Activated CD8-positive, alpha-beta memory T cell treated with anti-CD3 and anti-CD28 coated beads, Interleukin-2, amount 10 ng/mL, durations not matched to agents 7 days and 5 days (primary cell): ENCODE results near the gene ZNF609. TPM values are rescaled to one million over a fixed set of nuclear protein-coding genes. Genes with fewer than 3 reads are reported as not detected.

Source experiments
- ATAC-seq: fragments of 150-1000 bp; cut with Tn5 transposase; one replicate; pipeline ENCODE4 v1.10.0; 2021; ENCODE audit warnings: moderate library complexity
- CTCF ChIA-PET: fragments of 350-600 bp; sonication (Branson Sonifier 250); formaldehyde crosslinking; loops from one replicate; lab custom pipeline; 2021; ENCODE audit warnings: antibody characterized with exemption; lab: Charles Lee
- DNase-seq: peaks from one replicate; pipeline ENCODE4 v3.0.0-alpha.2; 2020
- H3K27ac Mint-ChIP-seq: one replicate; pipeline ENCODE4 v1.8.0; 2021; ENCODE audit warnings: mild to moderate bottlenecking, mixed read lengths
- H3K27me3 Mint-ChIP-seq: one replicate; pipeline ENCODE4 v1.8.0; 2021; ENCODE audit warnings: mixed read lengths
- H3K36me3 Mint-ChIP-seq: one replicate; pipeline ENCODE4 v1.8.0; 2021; ENCODE audit warnings: mild to moderate bottlenecking, mixed read lengths
- H3K4me1 Mint-ChIP-seq: one replicate; pipeline ENCODE4 v1.8.0; 2021; ENCODE audit warnings: mixed read lengths
- H3K4me3 Mint-ChIP-seq: one replicate; pipeline ENCODE4 v1.8.0; 2021; ENCODE audit warnings: mild to moderate bottlenecking, moderate library complexity, mixed read lengths
- H3K9me3 Mint-ChIP-seq: one replicate; pipeline ENCODE4 v1.8.0; 2022; ENCODE audit warnings: low read depth, mixed read lengths
- total RNA-seq, 2 experiments: library from RNA; stranded (reverse); gene quantifications; one replicate each; pipeline ENCODE4 v1.2.3, GENCODE V29; 2021

The ZNF609 gene
- total RNA-seq, 2 experiments from 2014 or later, result 36.8 to 47.5 TPM

GRCh38 chr15:64717735-64718495 is 257.5 kb downstream of the ZNF609 start:
- H3K27ac Mint-ChIP-seq, result no peak overlapping the region
- no peaks in the 10 kb centered on the region for H3K27me3 Mint-ChIP-seq
- no peak overlapping the region for H3K4me3 Mint-ChIP-seq
- DNase-seq (no peak), ATAC-seq (no peak)
- H3K36me3 Mint-ChIP-seq, result no peaks in the 10 kb centered on the region
- CTCF ChIA-PET, result interaction anchor here (0.9 to 5.3 kb wide), 4 partner anchors 10 to 51 kb away, joined by 3 to 23 read pairs (median 3); no protein-coding TSS in a partner anchor
- no peaks in the 10 kb centered on the region for H3K4me1 Mint-ChIP-seq
- no peaks in the 10 kb centered on the region for H3K9me3 Mint-ChIP-seq

GRCh38 chr15:64720188-64720587 is 259.8 kb downstream of the ZNF609 start:
- ATAC-seq, result no peak
- no peak for DNase-seq
- CTCF ChIA-PET, result interaction anchor here (1.2 to 1.6 kb wide), 3 partner anchors 11 to 15 kb away, joined by 4 to 7 read pairs (median 4); no protein-coding TSS in a partner anchor
- Mint-ChIP-seq H3K4me3 (no peak overlapping the region), H3K27ac (no peak overlapping the region), H3K27me3 (no peaks in the 10 kb centered on the region), H3K4me1 (no peaks in the 10 kb centered on the region), H3K9me3 (no peaks in the 10 kb centered on the region), H3K36me3 (no peaks in the 10 kb centered on the region)

- H3K4me3 Mint-ChIP-seq, result no peak overlapping the region
- DNase-seq, result no peak
- H3K27ac Mint-ChIP-seq, result no peak overlapping the region
- no peak for ATAC-seq
- H3K9me3 Mint-ChIP-seq, result no peaks in the 10 kb centered on the region
- H3K36me3 Mint-ChIP-seq, result no peaks in the 10 kb centered on the region
- CTCF ChIA-PET, result interaction anchor here (0.7 to 6.6 kb wide), 13 partner anchors 9 to 304 kb away, joined by 3 to 111 read pairs (median 4); no protein-coding TSS in a partner anchor
- peaks cover 6% of the 10 kb centered on the region for H3K4me1 Mint-ChIP-seq
- H3K27me3 Mint-ChIP-seq, result no peaks in the 10 kb centered on the region
Measured at GRCh38 chr15:64730151-64730550, 269.8 kb downstream of the ZNF609 start.

- H3K4me1 Mint-ChIP-seq, result peaks cover 6% of the 10 kb centered on the region
- no peak overlapping the region for H3K27ac Mint-ChIP-seq
- no peaks in the 10 kb centered on the region for H3K9me3 Mint-ChIP-seq
- no peak overlapping the region for H3K4me3 Mint-ChIP-seq
- H3K36me3 Mint-ChIP-seq, result no peaks in the 10 kb centered on the region
- DNase-seq (peak; percentile 88), ATAC-seq (peak; percentile 85)
- no peaks in the 10 kb centered on the region for H3K27me3 Mint-ChIP-seq
- CTCF ChIA-PET, result interaction anchor here (0.5 to 6.6 kb wide), 24 partner anchors 10 to 566 kb away, joined by 3 to 111 read pairs (median 3); partner anchors contain the start of gene PIF1
Measured at GRCh38 chr15:64731012-64731804, 270.8 kb downstream of the ZNF609 start.

GRCh38 chr15:64731805-64732151 is 271.4 kb downstream of the ZNF609 start:
- CTCF ChIA-PET, result interaction anchor here (0.5 to 6.6 kb wide), 18 partner anchors 9 to 351 kb away, joined by 3 to 111 read pairs (median 4); partner anchors contain the start of gene PIF1
- ATAC-seq, result no peak
- H3K36me3 Mint-ChIP-seq, result no peaks in the 10 kb centered on the region
- H3K27ac Mint-ChIP-seq, result no peak overlapping the region
- no peaks in the 10 kb centered on the region for H3K9me3 Mint-ChIP-seq
- H3K27me3 Mint-ChIP-seq, result no peaks in the 10 kb centered on the region
- H3K4me1 Mint-ChIP-seq, result peaks cover 6% of the 10 kb centered on the region
- DNase-seq, result no peak
- no peak overlapping the region for H3K4me3 Mint-ChIP-seq

GRCh38 chr15:64732156-64732860 is 271.9 kb downstream of the ZNF609 start:
- ATAC-seq (no peak), DNase-seq (no peak)
- Mint-ChIP-seq H3K4me1 (peaks cover 6% of the 10 kb centered on the region), H3K4me3 (no peak overlapping the region), H3K9me3 (no peaks in the 10 kb centered on the region), H3K36me3 (no peaks in the 10 kb centered on the region), H3K27ac (no peak overlapping the region), H3K27me3 (no peaks in the 10 kb centered on the region)
- CTCF ChIA-PET, result interaction anchor here (0.5 to 6.2 kb wide), 13 partner anchors 9 to 184 kb away, joined by 3 to 66 read pairs (median 3); no protein-coding TSS in a partner anchor

Other genes with a start within 250 kb of the ZNF609 start
- gene CSNK1G1, start 104.4 kb upstream of the ZNF609 start, total RNA-seq, result 10 to 100 TPM; 26.9 to 30.5 TPM
- 100 to 1,000 TPM; 138 to 139 TPM for gene PCLAF, start 79.1 kb upstream of the ZNF609 start, total RNA-seq
- gene TRIP4, start 72.7 kb upstream of the ZNF609 start, total RNA-seq, result 10 to 100 TPM; 19.5 to 19.8 TPM